Measurements from ENCODE around the gene ENKUR. TPM values are rescaled to one million over a fixed set of nuclear protein-coding genes. Genes with fewer than 3 reads are reported as not detected.

The ENKUR gene
- total RNA-seq, 2 donors from 2014 or later, result 1.1 TPM; not detected in 1

DNA sequence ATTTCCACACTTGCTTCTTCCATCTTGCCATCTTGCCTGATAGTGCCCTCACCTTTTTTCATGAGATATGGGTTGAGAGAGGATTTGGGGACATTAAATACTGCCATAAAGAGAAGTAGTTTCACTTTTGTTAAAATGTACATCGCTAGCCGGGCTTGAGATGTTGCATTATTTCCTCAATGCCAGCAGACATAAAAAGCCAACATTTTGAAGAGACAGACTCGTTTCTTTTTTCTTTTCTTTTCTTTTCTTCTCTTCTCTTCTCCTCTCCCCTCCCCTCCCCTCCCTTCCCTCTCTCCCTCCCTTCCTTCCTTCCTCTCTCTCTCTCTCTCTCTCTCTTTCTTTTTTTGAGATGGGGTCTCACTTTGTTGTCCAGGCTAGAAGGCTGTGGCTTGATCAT, 17.9 kb downstream of the ENKUR start:
- ATAC-seq (ENCODE audit: insufficient number of reproducible peaks, low FRiP score, low read depth), result no peak
- no peaks in the 10 kb centered on the region for H3K9me3 ChIP-seq
- no peaks in the 10 kb centered on the region for H3K36me3 ChIP-seq
- H3K27me3 ChIP-seq (replicated peaks; ENCODE audit: insufficient read depth), result no peaks in the 10 kb centered on the region
- no peak overlapping the region for H3K27ac ChIP-seq
- no peak overlapping the region for H3K4me3 ChIP-seq
- no peak for TF ChIP-seq CTCF (IDR thresholded peaks at IDR 0.05)
- peaks cover 0 to 5% of the 10 kb centered on the region in 2 donors for H3K4me1 ChIP-seq (ENCODE audit: control insufficient read depth in 1 of 2, low read depth in 2 of 2)
- DNase-seq (ENCODE audit: low spot score), result no peak

- no peak for TF ChIP-seq CTCF (IDR thresholded peaks at IDR 0.05)
- H3K9me3 ChIP-seq, result no peaks in the 10 kb centered on the region
- no peaks in the 10 kb centered on the region for H3K4me1 ChIP-seq (ENCODE audit: control insufficient read depth in 1 of 2, low read depth in 2 of 2)
- no peaks in the 10 kb centered on the region for H3K36me3 ChIP-seq
- DNase-seq (ENCODE audit: low spot score) (no peak), ATAC-seq (ENCODE audit: insufficient number of reproducible peaks, low FRiP score, low read depth) (no peak)
- no peak overlapping the region for H3K4me3 ChIP-seq
- H3K27me3 ChIP-seq (replicated peaks; ENCODE audit: insufficient read depth), result no peaks in the 10 kb centered on the region
- no peak overlapping the region for H3K27ac ChIP-seq
These were observed 20.9 kb downstream of the ENKUR start for GRCh38 chr10:24995072-24995471.

- DNase-seq (ENCODE audit: low spot score), result no peak
- no peak for ATAC-seq (ENCODE audit: insufficient number of reproducible peaks, low FRiP score, low read depth)
These were observed 22.6 kb downstream of the ENKUR start for GRCh38 chr10:24993237-24993958.

GRCh38 chr10:24992512-24993133, 23.3 kb downstream of the ENKUR start:
- DNase-seq (ENCODE audit: low spot score), result no peak
- H3K27me3 ChIP-seq (replicated peaks; ENCODE audit: insufficient read depth), result no peaks in the 10 kb centered on the region
- no peak overlapping the region for H3K4me3 ChIP-seq
- H3K36me3 ChIP-seq, result no peaks in the 10 kb centered on the region
- no peaks in the 10 kb centered on the region for H3K9me3 ChIP-seq
- no peak for ATAC-seq (ENCODE audit: insufficient number of reproducible peaks, low FRiP score, low read depth)
- no peak overlapping the region for H3K27ac ChIP-seq
- H3K4me1 ChIP-seq (ENCODE audit: control insufficient read depth in 1 of 2, low read depth in 2 of 2), result no peaks in the 10 kb centered on the region
- TF ChIP-seq CTCF (IDR thresholded peaks at IDR 0.05), result no peak

More at GRCh38 chr10:24993237-24993958, 22.6 kb downstream of the ENKUR start:
- no peak for TF ChIP-seq CTCF (IDR thresholded peaks at IDR 0.05)
- Histone ChIP-seq H3K27me3 (replicated peaks; ENCODE audit: insufficient read depth) (no peaks in the 10 kb centered on the region), H3K9me3 (no peaks in the 10 kb centered on the region), H3K4me1 (ENCODE audit: control insufficient read depth in 1 of 2, low read depth in 2 of 2) (no peaks in the 10 kb centered on the region), H3K36me3 (no peaks in the 10 kb centered on the region), H3K27ac (no peak overlapping the region), H3K4me3 (no peak overlapping the region)

DNA sequence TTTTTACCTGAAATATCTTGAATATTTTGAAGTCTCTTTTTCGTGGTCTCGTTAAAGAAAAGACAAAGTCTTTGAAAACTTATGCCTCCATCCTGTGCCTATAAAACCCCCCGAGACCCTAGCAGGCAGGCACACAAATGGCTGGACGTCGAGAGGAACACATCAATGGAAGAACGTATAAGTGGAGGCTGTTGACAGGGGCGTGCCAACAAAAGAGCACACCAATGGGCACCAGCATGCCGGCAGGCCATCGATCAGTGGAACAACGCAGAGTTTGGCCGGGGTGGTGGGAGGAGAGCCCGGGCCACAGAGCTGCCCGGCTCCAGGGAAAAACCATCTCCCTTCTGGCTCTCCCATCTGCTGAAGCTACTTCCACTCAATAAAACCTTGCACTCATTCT, 24.7 kb downstream of the ENKUR start:
- Histone ChIP-seq H3K4me3 (no peak overlapping the region), H3K27ac (no peak overlapping the region), H3K27me3 (replicated peaks; ENCODE audit: insufficient read depth) (no peaks in the 10 kb centered on the region), H3K9me3 (no peaks in the 10 kb centered on the region), H3K36me3 (no peaks in the 10 kb centered on the region), H3K4me1 (ENCODE audit: control insufficient read depth in 1 of 2, low read depth in 2 of 2) (no peaks in the 10 kb centered on the region)
- DNase-seq (ENCODE audit: low spot score) (no peak), ATAC-seq (ENCODE audit: insufficient number of reproducible peaks, low FRiP score, low read depth) (no peak)
- no peak for TF ChIP-seq CTCF (IDR thresholded peaks at IDR 0.05)

Data from thoracic aorta (tissue), 2 donors.